DND-41 (cell line): ENCODE results near the gene C3orf20.

Source experiments
- EZH2 ChIP-seq: IDR thresholded peaks from 3 replicates; pipeline ENCODE4 v1.6.1; 2012; ENCODE audit warnings: borderline replicate concordance, low read depth, mild to moderate bottlenecking, moderate library complexity, low read length, inconsistent platforms; ENCODE audit not compliant: severe bottlenecking
- TF ChIP-seq, protein P1 (sequence below): IDR thresholded peaks from 2 replicates; pipeline ENCODE4 v1.5.1; 2012; ENCODE audit warnings: borderline replicate concordance, low read length, moderate library complexity, mild to moderate bottlenecking; ENCODE audit not compliant: poor library complexity, severe bottlenecking; ENCODE audit errors: extremely low read depth

DNA sequence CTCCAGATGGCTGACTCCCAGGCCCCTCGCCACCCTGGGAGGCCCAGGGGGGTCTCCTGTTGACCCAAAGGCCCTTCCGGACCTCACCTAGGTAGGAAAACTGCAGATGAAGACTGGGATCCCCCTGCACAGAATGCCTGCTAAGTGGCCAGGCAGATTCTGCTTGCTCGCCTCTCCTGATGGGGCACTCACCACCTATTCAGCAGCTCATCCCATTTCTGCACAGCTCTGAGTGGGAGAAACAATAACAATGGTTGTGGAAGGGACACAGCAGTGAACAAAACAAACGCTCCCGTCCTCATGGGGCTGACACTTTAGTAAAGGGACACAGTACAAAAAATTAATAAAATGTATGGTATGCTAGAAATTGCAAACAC, 118.9 kb downstream of the C3orf20 start:
- TF ChIP-seq, protein P1, sequence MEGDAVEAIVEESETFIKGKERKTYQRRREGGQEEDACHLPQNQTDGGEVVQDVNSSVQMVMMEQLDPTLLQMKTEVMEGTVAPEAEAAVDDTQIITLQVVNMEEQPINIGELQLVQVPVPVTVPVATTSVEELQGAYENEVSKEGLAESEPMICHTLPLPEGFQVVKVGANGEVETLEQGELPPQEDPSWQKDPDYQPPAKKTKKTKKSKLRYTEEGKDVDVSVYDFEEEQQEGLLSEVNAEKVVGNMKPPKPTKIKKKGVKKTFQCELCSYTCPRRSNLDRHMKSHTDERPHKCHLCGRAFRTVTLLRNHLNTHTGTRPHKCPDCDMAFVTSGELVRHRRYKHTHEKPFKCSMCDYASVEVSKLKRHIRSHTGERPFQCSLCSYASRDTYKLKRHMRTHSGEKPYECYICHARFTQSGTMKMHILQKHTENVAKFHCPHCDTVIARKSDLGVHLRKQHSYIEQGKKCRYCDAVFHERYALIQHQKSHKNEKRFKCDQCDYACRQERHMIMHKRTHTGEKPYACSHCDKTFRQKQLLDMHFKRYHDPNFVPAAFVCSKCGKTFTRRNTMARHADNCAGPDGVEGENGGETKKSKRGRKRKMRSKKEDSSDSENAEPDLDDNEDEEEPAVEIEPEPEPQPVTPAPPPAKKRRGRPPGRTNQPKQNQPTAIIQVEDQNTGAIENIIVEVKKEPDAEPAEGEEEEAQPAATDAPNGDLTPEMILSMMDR: no peak
- TF ChIP-seq EZH2: no peak
